GM12801 (cell line): Measurements from ENCODE around the gene KATNAL1.

ENCODE experiments used
- CTCF ChIP-seq: IDR thresholded peaks from one replicate; pipeline ENCODE4 v1.5.1; 2011; ENCODE audit warnings: control low read depth; ENCODE audit not compliant: insufficient read length; ENCODE audit errors: extremely low read depth

The KATNAL1 gene

GRCh38 chr13:30307194-30307970 is at the start of gene KATNAL1:
KATNAL1 (minus strand) TSS chr13:30307551; CDS start chr13:30283777, 23,774 bp downstream.
- TF ChIP-seq CTCF, result no peak

GRCh38 chr13:30355839-30356238 is 48.5 kb upstream of the KATNAL1 start:
- no peak for TF ChIP-seq CTCF

- no peak for TF ChIP-seq CTCF
Measured at GRCh38 chr13:30355384-30355699, 48.0 kb upstream of the KATNAL1 start.

- TF ChIP-seq CTCF, result no peak
Measured at GRCh38 chr13:30354493-30355383, 47.4 kb upstream of the KATNAL1 start.

GRCh38 chr13:30353471-30354215 is 46.3 kb upstream of the KATNAL1 start:
- TF ChIP-seq CTCF, result no peak

- TF ChIP-seq CTCF, result no peak
Measured at GRCh38 chr13:30353060-30353459, 45.7 kb upstream of the KATNAL1 start.

- TF ChIP-seq CTCF, result no peak
Measured at GRCh38 chr13:30352121-30352520, 44.8 kb upstream of the KATNAL1 start.
